Astrocyte (in vitro differentiated cells and primary cell): ENCODE data around the gene CFDP1. TPM values are rescaled to one million over a fixed set of nuclear protein-coding genes. Genes with fewer than 3 reads are reported as not detected.

Experiments
- DNase-seq: peaks from one replicate; pipeline ENCODE4 v3.0.0-alpha.2; 2010; ENCODE audit warnings: low read depth
- FAIRE-seq: peaks from 2 replicates; lab custom pipeline; 2011; peaks lifted over from hg19 to GRCh38; lab: Jason Lieb, UNC
- H2AFZ ChIP-seq: 2 replicates; pipeline ENCODE4 v1.6.0; 2012; ENCODE audit warnings: low read depth, low read length, inconsistent platforms
- H3K27ac ChIP-seq: 2 replicates; pipeline ENCODE4 v1.5.1; 2011; ENCODE audit warnings: low read depth, low read length, inconsistent platforms
- H3K27me3 ChIP-seq: 2 replicates; pipeline ENCODE4 v1.6.0; 2011; ENCODE audit warnings: low read length, inconsistent platforms; ENCODE audit not compliant: insufficient read depth
- H3K36me3 ChIP-seq: 2 replicates; pipeline ENCODE4 v1.5.1; 2011; ENCODE audit warnings: low read length, inconsistent platforms; ENCODE audit not compliant: insufficient read depth
- H3K4me1 ChIP-seq: 2 replicates; pipeline ENCODE4 v1.5.1; 2011; ENCODE audit warnings: low read length, inconsistent platforms; ENCODE audit not compliant: insufficient read depth
- H3K4me2 ChIP-seq: 2 replicates; pipeline ENCODE4 v1.6.0; 2012; ENCODE audit warnings: low read length, inconsistent platforms
- H3K4me3 ChIP-seq: 2 replicates; pipeline ENCODE4 v1.5.1; 2011; ENCODE audit warnings: low read depth, mild to moderate bottlenecking, low read length, inconsistent platforms; ENCODE audit not compliant: insufficient read depth
- H3K79me2 ChIP-seq: 2 replicates; pipeline ENCODE4 v1.6.0; 2012; ENCODE audit warnings: mild to moderate bottlenecking, low read length, inconsistent platforms; ENCODE audit not compliant: insufficient read depth
- H3K9ac ChIP-seq: 2 replicates; pipeline ENCODE4 v1.6.0; 2012; ENCODE audit warnings: mild to moderate bottlenecking, low read length, inconsistent platforms
- H3K9me3 ChIP-seq: 2 replicates; pipeline ENCODE4 v1.5.1; 2012; ENCODE audit warnings: low read depth, mild to moderate bottlenecking, low read length, inconsistent platforms; ENCODE audit not compliant: insufficient read depth
- H4K20me1 ChIP-seq: 2 replicates; pipeline ENCODE4 v1.6.0; 2012; ENCODE audit warnings: low read length, inconsistent platforms; ENCODE audit not compliant: insufficient read depth
- H3K27ac Mint-ChIP-seq: one replicate; pipeline ENCODE4 v1.8.0; 2021; ENCODE audit warnings: mild to moderate bottlenecking, mixed read lengths; ENCODE audit not compliant: unreplicated experiment
- H3K27me3 Mint-ChIP-seq: one replicate; pipeline ENCODE4 v1.8.0; 2021; ENCODE audit warnings: low read depth, mixed read lengths; ENCODE audit not compliant: unreplicated experiment
- H3K36me3 Mint-ChIP-seq: one replicate; pipeline ENCODE4 v1.8.0; 2021; ENCODE audit warnings: low read depth, mixed read lengths; ENCODE audit not compliant: unreplicated experiment
- H3K4me1 Mint-ChIP-seq: one replicate; pipeline ENCODE4 v1.8.0; 2021; ENCODE audit warnings: low read depth, mixed read lengths; ENCODE audit not compliant: unreplicated experiment
- H3K4me3 Mint-ChIP-seq: one replicate; pipeline ENCODE4 v1.8.0; 2021; ENCODE audit warnings: mild to moderate bottlenecking, moderate library complexity, mixed read lengths; ENCODE audit not compliant: unreplicated experiment
- H3K9me3 Mint-ChIP-seq: one replicate; pipeline ENCODE4 v1.8.0; 2021; ENCODE audit warnings: mild to moderate bottlenecking, mixed read lengths; ENCODE audit not compliant: unreplicated experiment
- CTCF ChIP-seq: IDR thresholded peaks from 2 replicates; pipeline ENCODE4 v1.5.1; 2011; ENCODE audit warnings: low read depth, mild to moderate bottlenecking, inconsistent platforms, low read length, moderate library complexity; ENCODE audit not compliant: insufficient read depth
- EZH2 ChIP-seq: IDR thresholded peaks from 2 replicates; pipeline ENCODE4 v1.6.1; 2012; ENCODE audit warnings: mild to moderate bottlenecking, low read length, inconsistent platforms; ENCODE audit not compliant: insufficient read depth
- total RNA-seq: library from RNA; stranded (reverse); gene quantifications from 2 replicates; pipeline ENCODE4 v1.2.1, GENCODE V29; 2021

Gene CFDP1
- total RNA-seq, 1 donor from 2014 or later = 36.9 TPM

GRCh38 chr16:75394941-75395340, 38.4 kb downstream of the CFDP1 start:
- H3K4me1 ChIP-seq = no peaks in the 10 kb centered on the region
- DNase-seq (no peak), FAIRE-seq (no peak)
- H3K36me3 Mint-ChIP-seq = peaks cover 14% of the 10 kb centered on the region
- H3K4me1 Mint-ChIP-seq = peaks cover 9% of the 10 kb centered on the region
- H2AFZ ChIP-seq = no peak overlapping the region
- no peak for TF ChIP-seq CTCF
- no peak for TF ChIP-seq EZH2
- H3K4me2 ChIP-seq = no peak overlapping the region
- no peaks in the 10 kb centered on the region for H3K27me3 Mint-ChIP-seq
- no peaks in the 10 kb centered on the region for H3K27me3 ChIP-seq
- no peak overlapping the region for H3K9ac ChIP-seq
- no peak overlapping the region for H3K27ac Mint-ChIP-seq
- H3K9me3 Mint-ChIP-seq = no peaks in the 10 kb centered on the region
- no peak overlapping the region for H3K4me3 ChIP-seq
- H3K9me3 ChIP-seq = no peaks in the 10 kb centered on the region
- H3K27ac ChIP-seq = no peak overlapping the region
- H3K36me3 ChIP-seq = peaks cover 23% of the 10 kb centered on the region
- peaks cover 3% of the 10 kb centered on the region for H3K79me2 ChIP-seq
- H4K20me1 ChIP-seq = no peaks in the 10 kb centered on the region
- no peak overlapping the region for H3K4me3 Mint-ChIP-seq

GRCh38 chr16:75392906-75393305, 40.4 kb downstream of the CFDP1 start:
- no peak for DNase-seq
- FAIRE-seq = no peak
- no peak for TF ChIP-seq EZH2
- TF ChIP-seq CTCF = no peak
- Histone ChIP-seq H3K79me2 (no peaks in the 10 kb centered on the region), H3K27ac (no peak overlapping the region), H3K36me3 (peaks cover 26% of the 10 kb centered on the region), H3K4me2 (no peak overlapping the region), H3K9ac (no peak overlapping the region), H2AFZ (no peak overlapping the region), H3K27me3 (no peaks in the 10 kb centered on the region), H3K4me3 (no peak overlapping the region), H4K20me1 (no peaks in the 10 kb centered on the region), H3K9me3 (no peaks in the 10 kb centered on the region), H3K4me1 (no peaks in the 10 kb centered on the region)
- Mint-ChIP-seq H3K4me1 (peaks cover 9% of the 10 kb centered on the region), H3K4me3 (no peak overlapping the region), H3K9me3 (no peaks in the 10 kb centered on the region), H3K36me3 (peaks cover 14% of the 10 kb centered on the region), H3K27ac (no peak overlapping the region), H3K27me3 (no peaks in the 10 kb centered on the region)

GRCh38 chr16:75390926-75391653, 42.2 kb downstream of the CFDP1 start:
- H3K27me3 Mint-ChIP-seq = no peaks in the 10 kb centered on the region
- H3K36me3 ChIP-seq = peaks cover 26% of the 10 kb centered on the region
- no peak overlapping the region for H2AFZ ChIP-seq
- H3K9me3 Mint-ChIP-seq = no peaks in the 10 kb centered on the region
- FAIRE-seq (no peak), DNase-seq (no peak)
- H3K4me3 Mint-ChIP-seq = no peak overlapping the region
- H3K36me3 Mint-ChIP-seq = peaks cover 11% of the 10 kb centered on the region
- H3K27ac Mint-ChIP-seq = no peak overlapping the region
- no peaks in the 10 kb centered on the region for H3K4me1 ChIP-seq
- peaks cover 7% of the 10 kb centered on the region for H3K4me1 Mint-ChIP-seq
- H4K20me1 ChIP-seq = no peaks in the 10 kb centered on the region
- no peak overlapping the region for H3K4me3 ChIP-seq
- H3K9ac ChIP-seq = no peak overlapping the region
- H3K27ac ChIP-seq = no peak overlapping the region
- no peaks in the 10 kb centered on the region for H3K79me2 ChIP-seq
- no peak overlapping the region for H3K4me2 ChIP-seq
- TF ChIP-seq EZH2 = no peak
- no peaks in the 10 kb centered on the region for H3K27me3 ChIP-seq
- no peaks in the 10 kb centered on the region for H3K9me3 ChIP-seq
